ENCODE data around the gene CST6.

Gene CST6

GRCh38 chr11:66036334-66036710 is 24.5 kb downstream of the CST6 start:
- no peak for DNase-seq (ENCODE audit: low read depth, low spot score)
- H3K4me3 ChIP-seq (ENCODE audit: low read depth, low read length), result no peak overlapping the region
- TF ChIP-seq CTCF (IDR thresholded peaks at IDR 0.05; ENCODE audit: low read depth, low read length), result no peak
- in situ Hi-C loops (cut with HindIII; ENCODE audit: low sequenced_read_pairs), result no loop called here

GRCh38 chr11:66037327-66037726 is 25.5 kb downstream of the CST6 start:
- no peak overlapping the region for H3K4me3 ChIP-seq (ENCODE audit: low read depth, low read length)
- no peak for TF ChIP-seq CTCF (IDR thresholded peaks at IDR 0.05; ENCODE audit: low read depth, low read length)
- DNase-seq (ENCODE audit: low read depth, low spot score), result no peak
- in situ Hi-C loops (cut with HindIII; ENCODE audit: low sequenced_read_pairs), result no loop called here

- no peak for DNase-seq (ENCODE audit: low read depth, low spot score)
- in situ Hi-C loops (cut with HindIII; ENCODE audit: low sequenced_read_pairs), result no loop called here
- no peak overlapping the region for H3K4me3 ChIP-seq (ENCODE audit: low read depth, low read length)
- no peak for TF ChIP-seq CTCF (IDR thresholded peaks at IDR 0.05; ENCODE audit: low read depth, low read length)
Measured at GRCh38 chr11:66039765-66040164, 28.0 kb downstream of the CST6 start.

GRCh38 chr11:66042227-66042995 is 30.6 kb downstream of the CST6 start:
- in situ Hi-C loops (cut with HindIII; ENCODE audit: low sequenced_read_pairs), result no loop called here

GRCh38 chr11:66042996-66043906 is 31.4 kb downstream of the CST6 start:
- no peak overlapping the region for H3K4me3 ChIP-seq (ENCODE audit: low read depth, low read length)
- TF ChIP-seq CTCF (IDR thresholded peaks at IDR 0.05; ENCODE audit: low read depth, low read length), result no peak
- in situ Hi-C loops (cut with HindIII; ENCODE audit: low sequenced_read_pairs), result no loop called here
- DNase-seq (ENCODE audit: low read depth, low spot score), result no peak

More at GRCh38 chr11:66042227-66042995, 30.6 kb downstream of the CST6 start:
- no peak overlapping the region for H3K4me3 ChIP-seq (ENCODE audit: low read depth, low read length)
- no peak for DNase-seq (ENCODE audit: low read depth, low spot score)
- no peak for TF ChIP-seq CTCF (IDR thresholded peaks at IDR 0.05; ENCODE audit: low read depth, low read length)

- H3K4me3 ChIP-seq (ENCODE audit: low read depth, low read length), result no peak overlapping the region
- in situ Hi-C loops (cut with HindIII; ENCODE audit: low sequenced_read_pairs), result no loop called here
- no peak for DNase-seq (ENCODE audit: low read depth, low spot score)
- TF ChIP-seq CTCF (IDR thresholded peaks at IDR 0.05; ENCODE audit: low read depth, low read length), result no peak
Measured at GRCh38 chr11:66044757-66045156, 32.9 kb downstream of the CST6 start.
